ENCODE measurements around the gene CATSPERB.

DNA sequence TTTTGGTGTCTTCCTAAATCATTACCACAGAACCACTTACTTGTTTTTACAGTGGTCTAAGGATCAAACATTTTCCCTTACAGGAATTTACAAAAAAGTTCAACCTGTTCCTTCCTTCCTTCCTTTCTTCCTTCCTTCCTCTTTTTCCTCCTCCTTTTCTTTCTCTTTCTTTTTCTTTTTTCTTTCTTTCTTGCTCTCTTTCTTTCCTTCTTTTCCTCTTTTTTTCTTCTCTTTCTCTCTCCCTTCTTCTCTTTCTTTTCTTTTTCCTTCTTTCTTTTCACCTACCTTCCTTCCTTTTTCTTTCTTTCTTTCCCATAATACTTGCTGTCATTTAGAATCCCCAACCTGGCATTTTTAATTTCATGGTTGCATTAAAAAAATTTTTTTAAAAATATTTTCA lies 162.6 kb downstream of the CATSPERB start:
- TF ChIP-seq, protein P1, sequence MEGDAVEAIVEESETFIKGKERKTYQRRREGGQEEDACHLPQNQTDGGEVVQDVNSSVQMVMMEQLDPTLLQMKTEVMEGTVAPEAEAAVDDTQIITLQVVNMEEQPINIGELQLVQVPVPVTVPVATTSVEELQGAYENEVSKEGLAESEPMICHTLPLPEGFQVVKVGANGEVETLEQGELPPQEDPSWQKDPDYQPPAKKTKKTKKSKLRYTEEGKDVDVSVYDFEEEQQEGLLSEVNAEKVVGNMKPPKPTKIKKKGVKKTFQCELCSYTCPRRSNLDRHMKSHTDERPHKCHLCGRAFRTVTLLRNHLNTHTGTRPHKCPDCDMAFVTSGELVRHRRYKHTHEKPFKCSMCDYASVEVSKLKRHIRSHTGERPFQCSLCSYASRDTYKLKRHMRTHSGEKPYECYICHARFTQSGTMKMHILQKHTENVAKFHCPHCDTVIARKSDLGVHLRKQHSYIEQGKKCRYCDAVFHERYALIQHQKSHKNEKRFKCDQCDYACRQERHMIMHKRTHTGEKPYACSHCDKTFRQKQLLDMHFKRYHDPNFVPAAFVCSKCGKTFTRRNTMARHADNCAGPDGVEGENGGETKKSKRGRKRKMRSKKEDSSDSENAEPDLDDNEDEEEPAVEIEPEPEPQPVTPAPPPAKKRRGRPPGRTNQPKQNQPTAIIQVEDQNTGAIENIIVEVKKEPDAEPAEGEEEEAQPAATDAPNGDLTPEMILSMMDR (IDR thresholded peaks at IDR 0.05), result no peak
- no peak for TF ChIP-seq POLR2A (IDR thresholded peaks at IDR 0.05)

All from thyroid gland (tissue), 4 donors.